HG03520 (cell line): ENCODE measurements around the gene DUS3L.
"Not testable (repeated sequence)": the region's sequence is repeated elsewhere in the genome, so short reads cannot be mapped to it uniquely, and the experiment has no call there.

Experiments used
- ATAC-seq: cut with Tn5 transposase; IDR thresholded peaks from one replicate; pipeline ENCODE4 v1.9.1; 2021; ENCODE audit warnings: mild to moderate bottlenecking, moderate library complexity; ENCODE audit not compliant: unreplicated experiment

Gene DUS3L

DNA sequence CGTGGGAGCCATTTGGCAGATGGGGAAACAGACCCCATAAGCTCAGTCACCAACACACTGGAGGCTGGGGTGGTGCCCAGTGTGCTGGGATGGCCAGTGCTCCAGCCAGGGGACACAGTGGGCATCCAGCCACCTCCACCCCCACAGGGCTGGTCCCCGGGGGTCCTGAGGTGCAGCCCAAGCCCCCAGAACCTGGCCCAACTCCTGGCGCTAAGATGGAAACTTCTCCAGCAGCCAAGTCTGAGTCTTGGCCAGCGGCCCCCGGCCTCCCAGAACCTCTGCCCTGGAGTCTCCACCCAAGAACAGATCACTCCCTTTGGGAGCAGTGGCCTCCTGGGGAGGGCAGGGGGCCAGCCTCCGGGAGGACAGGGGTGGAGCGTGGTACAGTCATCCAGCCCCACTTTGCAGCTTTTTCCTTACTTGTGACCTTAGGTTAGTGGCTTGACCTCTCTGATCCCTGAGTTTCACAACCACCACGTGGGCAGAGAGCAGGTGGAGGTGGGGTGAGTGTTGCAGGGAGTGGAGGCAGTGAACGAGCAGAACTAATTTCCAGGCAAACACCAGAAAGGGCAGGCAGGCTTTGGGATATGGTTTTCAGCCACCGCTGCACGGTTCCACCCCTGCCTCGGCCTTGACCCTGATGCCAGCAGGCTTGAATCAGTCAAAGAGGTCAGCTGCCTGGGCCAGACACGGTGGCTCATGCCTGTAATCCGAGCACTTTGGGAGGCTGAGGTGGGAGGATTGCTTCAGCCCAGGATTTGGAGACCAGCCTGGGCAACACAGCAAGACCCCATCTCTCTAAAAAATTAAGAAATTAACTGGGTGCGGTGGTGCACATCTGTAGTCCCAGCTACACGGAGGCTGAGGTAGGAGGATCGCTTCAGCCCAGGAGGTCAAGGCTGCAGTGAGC lies 9.7 kb upstream of the DUS3L start:
- no peak for ATAC-seq

DNA sequence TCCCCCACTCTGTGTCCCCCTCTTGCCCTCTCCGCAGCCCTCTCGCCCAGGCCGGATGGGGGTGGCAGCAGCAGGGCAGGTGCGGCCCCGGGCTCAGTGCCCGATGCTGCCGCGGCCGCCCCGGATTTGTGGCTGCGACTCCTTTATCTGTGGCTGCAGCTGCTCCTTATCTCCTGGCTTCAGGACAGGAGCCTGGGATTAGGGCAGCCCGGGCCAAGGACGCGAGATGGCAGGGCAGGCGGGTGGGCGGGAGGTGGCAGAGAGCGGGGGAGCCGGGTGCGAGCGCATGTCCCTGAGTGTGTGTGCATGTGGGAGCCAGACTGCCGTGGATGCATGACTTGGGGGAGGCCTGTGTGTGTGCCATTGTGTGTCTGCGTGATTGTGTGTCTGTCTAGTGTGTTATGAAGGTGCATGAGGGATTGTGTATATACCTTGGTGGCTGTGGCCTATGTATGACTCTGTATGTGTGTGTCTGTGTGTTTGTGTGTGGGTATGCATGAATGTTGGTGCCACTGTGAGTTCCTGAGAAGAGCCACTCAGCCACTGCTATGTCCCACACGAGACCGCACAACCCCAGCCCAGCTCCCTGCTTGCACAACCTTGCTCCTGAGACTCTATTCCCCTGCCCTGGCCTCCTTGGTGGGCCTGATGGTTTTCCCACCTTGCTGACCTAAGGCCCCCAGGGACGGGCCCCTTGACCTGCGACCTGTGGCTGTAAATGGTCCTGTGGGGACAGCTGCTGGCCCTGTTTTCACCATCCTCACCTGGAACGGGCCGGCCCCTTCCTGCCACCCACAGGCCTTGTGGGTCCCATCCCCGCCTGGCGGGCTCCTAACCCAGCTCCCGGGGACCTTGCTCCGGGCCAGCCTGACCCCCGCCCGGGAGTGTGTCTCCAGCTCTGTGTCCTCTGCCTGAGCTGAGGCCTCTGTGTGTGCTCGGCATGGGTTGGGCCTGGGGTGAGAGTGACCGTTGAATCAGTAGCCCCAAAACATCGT lies 8.6 kb upstream of the DUS3L start:
- ATAC-seq = no peak

DNA sequence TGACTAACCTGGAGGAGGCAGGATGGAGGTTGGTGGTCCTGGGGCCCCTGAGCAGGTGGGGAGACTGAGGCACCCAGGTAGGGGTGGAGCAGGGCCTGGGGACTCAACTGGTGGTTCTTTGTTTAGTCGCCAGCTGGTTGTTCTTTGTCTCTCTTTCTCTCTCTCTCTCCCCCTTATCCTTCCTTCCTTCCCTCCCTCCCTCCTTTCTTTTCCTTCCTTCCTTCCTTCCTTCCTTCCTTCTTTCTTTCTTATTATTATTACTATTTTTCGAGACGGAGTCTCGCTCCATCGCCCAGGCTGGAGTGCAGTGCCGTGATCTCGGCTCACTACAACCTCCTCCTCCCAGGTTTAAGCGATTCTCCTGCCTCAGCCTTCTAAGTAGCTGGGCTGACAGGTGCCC lies 7.3 kb upstream of the DUS3L start:
- ATAC-seq = no peak

DNA sequence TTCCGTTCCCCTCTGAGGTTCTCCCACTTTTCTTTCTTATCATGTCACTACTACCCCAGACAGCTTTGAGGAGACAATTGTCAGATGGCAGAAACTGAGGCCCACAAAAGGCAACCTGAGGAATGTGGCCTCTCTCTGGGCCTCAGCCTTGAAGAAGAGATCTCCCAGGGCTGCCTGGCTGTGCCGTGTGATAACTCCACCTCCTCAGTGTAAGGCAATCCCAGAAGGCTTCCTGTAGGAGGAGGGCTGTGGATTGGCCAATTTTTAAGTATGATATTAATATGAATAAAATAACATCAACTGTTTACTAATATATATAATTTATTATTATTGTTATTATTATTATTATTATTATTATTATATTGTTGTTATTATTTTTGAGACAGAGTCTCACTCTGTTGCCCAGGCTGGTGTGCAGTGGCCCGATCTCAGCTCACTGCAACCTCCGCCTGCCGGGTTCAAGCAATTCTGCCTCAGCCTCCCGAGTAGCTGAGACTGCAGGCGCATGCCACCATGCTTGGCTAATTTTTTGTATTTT lies 4.5 kb upstream of the DUS3L start:
- ATAC-seq = no peak

DNA sequence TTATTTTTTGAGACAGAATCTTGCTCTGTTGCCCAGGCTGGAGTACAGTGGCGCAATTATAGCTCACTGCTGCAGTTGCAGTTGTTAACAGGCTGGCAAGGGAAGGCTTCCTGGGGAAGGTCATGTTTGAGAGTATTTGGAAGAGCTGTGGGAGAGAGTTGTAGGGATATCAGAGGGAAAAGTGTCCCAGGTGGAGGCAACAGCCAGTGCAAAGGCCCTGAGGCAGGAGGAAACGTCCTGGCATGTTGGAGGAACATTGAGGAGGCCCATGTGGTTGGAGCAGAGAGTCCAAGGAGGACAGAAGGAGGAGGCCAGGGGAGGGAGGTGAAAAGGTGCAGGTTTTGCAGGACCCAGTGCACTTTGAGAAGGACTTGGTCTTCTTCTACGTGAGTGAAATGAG lies 2.2 kb upstream of the DUS3L start:
- ATAC-seq = no peak

DNA sequence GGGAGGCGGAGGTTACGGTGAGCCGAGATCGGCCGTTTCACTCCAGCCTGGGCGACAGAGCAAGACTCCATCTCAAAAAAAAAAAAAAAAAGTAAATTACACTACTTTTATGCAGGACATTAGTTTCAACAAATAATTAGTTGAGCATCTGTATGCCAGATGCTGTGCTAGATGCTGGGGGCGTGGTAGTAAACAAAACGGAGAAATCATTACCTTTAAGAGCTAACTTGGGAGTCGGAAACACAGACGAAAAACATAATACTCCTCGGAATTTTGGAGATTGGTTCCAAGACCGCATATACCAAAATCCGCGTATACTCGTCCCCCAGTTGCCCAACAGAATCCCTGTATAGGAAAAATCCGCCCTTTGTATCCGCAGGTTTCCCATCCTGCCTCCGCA lies 1.3 kb upstream of the DUS3L start:
- no peak for ATAC-seq

DNA sequence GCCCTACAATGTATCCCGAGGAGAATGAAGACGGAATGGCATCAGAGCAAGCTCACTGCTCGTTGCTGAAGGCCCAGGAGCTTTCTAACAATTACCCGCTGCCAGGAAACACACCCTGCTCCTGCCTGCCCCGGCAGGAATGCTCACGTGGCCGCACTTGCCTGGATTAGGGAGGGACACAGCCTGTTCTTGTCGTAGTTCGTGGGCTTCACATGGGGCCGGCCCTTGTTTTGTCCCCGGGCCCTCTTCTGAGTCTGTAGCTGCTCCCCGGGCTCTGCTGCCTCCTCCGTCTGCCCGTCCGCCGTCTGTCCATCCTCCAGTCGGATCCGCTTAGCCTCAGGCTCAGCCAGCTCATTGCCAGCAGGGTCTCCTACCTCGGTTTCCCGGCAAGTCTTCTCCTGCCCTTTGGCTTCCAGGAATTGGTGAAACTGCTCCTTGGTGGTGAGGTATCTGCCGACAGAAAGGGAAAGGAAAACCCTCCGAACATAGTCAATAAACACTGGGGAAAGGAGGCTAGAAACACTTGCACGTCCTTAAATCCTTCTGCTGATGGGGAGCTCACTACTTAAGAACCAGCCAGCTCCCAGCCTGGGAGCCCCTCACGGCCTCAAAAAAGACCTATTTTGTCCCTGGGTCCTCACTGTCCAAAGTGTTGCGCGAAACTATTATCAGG lies 941 bp downstream of the DUS3L start:
- no peak for ATAC-seq

DNA sequence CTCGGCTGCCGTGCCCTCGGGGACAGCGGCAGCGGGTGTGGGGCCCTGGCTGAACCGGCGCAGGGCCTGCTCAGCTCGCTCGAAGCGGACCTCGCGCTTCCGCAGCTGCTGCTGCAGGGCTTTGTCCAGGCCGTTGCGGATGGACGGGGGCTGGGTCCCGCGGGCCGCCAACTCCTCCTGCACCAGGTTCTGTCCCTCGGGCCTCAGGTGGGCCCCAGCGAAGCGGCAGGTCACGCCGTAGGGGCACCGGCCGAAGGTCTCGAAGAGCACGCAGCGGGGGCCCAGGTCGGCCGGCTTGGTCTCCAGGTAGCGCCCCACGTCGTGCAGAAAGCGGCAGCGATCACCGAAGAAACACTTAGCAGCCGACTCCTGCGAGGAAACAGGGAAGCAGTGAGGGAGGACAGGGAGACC lies 1.6 kb downstream of the DUS3L start:
- no peak for ATAC-seq

DNA sequence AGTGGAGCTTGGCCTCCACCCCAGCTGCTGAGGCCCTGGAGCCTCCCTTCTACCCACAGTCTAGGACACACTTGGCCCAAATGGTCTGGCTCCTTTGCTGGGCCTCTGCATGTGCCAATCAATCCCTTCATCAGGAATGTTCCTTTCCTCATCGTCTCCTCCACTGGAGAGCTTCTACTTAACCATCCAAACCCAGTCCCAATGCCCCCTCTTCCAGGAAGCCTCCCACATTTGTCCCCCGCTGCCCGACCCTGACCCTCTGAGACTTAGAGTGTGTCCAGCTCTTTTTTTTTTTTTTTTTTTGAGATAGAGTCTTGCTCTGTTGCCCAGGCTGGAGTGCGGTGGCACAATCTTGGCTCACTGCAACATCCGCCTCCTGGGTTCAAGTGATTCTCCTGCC lies 2.5 kb downstream of the DUS3L start:
- no peak for ATAC-seq

DNA sequence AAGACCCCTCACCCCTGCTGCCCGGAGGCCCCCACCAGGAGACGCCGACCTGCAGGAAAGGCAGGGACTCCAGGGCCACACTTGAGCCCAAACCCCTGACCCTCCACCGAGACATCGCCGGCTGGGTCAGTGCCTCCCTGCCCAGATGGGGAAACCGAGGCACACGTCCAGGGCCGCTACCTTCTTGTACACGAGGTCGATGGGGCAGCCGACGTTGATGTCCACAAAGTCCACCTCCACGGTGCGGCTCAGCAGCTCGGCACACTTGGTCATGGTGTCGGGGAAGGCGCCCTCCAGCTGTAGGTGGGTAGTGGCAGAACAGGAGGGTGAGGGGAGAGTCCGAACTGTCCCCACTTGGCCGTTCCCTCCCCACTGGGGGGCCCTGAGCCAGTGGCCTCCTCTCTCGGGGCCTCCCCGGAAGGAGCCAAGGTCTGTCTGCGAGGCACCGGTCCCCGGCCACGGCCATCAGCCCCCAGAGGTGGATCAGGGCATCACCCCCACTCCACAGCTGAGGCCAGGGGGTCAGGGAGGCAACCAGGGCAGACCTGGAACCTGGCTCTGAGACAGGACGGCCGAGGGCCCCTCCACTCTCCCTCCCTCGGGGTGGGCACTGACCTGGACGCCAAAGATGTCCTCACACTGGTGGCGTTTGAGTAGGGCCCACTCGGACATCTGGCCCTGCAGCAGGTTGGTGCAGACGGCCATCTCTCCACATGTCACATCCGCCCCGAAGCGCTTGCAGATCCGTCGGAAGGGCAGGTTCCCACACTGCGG lies 3.4 kb downstream of the DUS3L start:
- no peak for ATAC-seq

DNA sequence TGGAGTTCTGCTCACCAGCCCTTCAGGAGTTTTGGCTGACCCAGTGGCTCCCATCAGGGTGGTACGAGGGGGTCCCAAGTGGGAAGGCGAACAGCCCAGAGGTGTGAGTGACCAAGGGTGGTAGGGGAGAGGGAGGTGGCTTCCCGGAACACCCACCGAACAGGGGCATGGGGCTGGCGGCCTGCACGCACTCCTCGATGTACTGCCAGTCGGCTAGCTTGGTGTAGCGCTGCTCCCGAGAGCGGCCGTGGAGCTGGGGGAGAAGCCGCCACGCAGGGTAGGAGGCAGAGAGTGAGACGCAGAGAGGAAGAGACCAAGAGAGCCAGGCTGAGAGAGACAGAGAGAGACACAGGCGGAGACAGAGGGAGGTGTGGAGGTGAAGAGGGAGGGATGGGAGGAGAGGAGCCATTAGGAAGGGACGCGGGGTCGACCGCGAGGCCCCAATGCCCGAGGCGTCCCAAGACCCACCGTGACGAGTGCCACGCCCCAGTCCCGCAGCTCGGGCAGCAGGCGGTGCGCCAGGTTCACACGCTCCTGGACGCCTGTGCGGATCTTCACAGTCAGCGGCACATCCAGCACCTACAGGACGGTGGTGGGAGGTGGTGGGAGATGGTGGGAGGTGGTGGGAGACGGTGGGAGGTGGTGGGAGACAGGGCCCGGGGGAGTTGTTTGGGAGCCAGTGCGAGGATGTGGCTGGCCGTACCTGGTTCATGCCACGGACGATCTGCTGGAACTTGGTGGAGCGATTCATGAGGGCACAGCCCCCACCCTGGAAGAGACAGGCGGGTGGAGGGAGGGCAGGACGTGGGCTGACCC lies 4.2 kb downstream of the DUS3L start:
- ATAC-seq = no peak

DNA sequence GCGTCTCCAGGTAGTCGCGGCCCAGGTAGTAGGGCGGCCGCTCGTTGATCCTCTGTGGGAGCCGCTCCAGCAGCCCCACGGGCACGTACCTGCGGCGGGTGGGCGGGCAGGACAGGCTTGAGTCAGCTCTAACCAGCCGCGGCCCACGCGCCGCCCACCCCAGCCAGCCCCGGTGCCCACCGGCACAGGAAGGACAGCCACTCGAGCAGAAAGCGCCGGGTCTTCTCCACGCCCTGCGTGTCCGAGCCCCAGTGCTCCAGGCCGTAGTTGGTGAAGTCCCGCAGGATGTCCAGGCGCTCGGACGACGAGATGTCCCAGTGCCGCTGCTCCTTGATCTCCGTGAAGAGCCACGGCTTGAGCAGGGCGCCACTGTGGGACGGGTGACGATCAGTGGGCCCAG lies 5.5 kb downstream of the DUS3L start:
- no peak for ATAC-seq

DNA sequence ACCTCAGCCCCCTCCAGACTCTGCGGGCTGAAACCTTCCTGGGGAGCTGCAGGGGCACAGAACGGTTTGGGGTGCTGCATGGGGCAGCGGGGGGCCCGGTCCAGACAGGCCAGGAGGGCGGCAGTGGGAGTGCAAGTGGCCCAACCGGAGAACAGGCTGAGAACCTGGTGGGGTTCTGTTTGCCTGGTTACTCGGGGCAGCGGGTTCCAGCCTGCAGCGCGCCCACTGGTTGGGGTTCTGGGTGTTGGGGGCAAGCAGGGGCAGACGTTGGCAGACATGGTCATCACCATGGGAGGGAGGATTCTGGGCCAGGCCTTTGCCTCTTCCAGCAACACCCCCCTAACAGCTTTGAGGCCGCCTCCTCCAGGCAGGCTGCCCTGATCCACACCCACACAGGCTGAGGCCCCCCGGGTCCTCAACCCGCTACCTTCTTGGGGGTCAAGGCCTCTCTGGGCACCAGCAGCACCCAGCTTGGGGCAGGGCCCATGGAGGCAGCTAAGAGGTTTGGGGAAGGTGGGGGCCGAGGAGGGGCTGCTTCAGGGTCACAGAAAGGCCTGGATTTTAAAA lies 6.3 kb downstream of the DUS3L start, which contains the start of gene PRR22:
Gene PRR22, minus strand, starts transcription at position 166 of the 567 bp plus-strand sequence. Its CDS starts 86 bp downstream, at position 80.
- no peak for ATAC-seq

DNA sequence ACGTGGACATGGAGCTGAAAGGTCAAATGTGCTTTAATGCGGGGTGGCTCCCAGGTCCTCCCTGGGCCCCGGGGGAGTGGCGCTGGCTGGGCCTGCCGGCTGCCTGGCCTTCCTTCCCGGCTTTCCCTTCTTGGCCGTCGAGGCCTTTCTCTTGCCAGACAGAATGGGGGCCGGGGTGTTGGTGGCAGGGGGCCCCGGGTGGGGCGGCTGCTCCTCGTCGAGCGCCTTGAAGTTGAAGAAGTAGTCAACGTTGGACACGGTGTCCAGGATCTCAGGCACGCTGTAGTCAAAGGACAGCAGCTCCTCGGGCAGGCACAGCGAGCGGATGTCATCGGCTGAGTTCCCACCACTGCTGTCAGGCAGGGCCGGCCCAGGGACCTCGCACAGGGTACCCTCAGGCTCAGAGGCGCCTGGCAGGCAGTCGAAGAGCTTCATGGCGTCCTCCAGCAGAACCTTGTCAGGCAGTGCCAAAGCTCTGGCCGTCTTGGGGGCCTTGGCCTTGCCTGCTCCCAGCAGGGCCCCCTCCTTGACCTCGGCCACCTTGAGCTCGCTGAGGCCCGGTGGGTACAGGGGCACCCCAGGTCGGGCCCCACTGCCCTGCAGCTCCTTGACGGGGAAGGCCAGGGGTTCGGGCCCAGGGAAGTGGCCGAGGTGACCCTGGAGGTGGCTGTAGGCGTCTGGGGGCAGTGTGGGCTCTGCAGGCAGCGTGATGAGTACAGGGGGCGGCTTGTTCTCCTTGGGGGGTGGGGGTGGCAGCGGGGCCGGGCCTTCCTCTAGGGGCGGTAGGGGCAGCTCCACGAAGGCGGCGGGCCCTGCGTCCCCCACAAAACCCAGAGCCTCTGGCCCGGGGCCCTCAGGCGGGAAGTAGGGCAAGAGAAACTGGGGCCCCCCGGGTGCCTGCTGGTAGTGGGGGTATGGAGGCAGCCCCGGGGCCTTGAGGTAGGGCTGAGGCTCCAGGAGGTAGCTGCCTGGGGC lies 7.7 kb downstream of the DUS3L start:
- ATAC-seq = no peak

DNA sequence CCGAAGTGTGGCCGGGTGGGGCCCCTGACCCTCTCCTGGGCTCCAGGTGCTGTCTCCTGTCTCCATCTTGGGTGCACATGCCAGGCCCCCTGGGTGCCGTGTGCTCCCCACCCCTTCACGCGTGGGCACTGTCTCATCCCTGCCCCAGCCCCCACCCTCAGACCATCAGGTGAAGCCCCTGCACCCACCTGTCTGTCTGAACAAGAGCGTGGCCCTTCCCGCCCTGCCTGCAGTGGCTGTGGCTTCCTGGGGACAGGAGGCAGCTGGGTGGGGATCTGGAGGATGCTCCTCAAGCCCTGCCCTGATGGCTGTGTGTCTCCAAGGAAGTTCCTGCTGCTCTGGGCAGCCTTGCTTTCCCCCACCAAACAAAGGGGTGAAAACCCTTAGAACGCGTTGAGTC lies 8.6 kb downstream of the DUS3L start:
- ATAC-seq = no peak

DNA sequence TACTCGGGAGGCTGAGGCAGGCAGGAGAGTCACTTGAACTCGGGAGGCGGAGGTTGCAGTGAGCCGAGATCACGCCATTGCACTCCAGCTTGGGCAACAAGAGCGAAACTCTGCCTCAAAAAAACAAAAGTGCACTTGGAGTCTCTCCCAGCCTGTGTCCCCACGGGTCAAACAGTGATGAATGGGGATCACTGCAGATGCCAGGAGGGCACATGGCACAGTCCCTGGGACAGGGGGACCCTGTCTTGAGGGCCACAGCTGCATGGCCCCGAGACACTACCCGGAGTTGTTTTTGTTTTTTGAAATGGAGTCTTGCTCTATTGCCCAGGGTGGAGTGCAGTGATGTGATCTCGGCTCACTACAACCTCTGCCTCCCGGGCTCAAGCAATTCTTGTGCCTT lies 10.0 kb downstream of the DUS3L start:
- not testable (repeated sequence) for ATAC-seq

DNA sequence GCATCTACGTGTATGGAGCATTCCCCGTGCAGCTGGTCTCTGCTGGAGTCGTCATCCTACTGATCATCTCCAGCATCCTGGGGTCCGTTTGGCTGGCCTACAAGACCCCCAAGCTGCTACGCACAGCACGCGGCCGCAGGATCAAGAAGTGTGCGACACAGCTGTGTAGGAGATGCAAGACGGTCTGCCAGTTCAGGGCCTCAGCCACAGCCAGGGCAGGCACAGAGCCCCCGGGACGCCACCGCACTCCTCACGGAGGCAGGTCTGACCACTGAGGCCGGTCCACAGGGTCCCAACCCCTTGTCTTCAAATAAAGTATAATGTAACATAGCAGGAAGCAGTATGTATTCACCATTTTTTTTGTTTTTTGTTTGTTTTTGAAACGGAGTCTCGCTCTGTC lies 12.6 kb downstream of the DUS3L start:
- no peak for ATAC-seq
